Measurements from ENCODE around the gene ASCC3.

GRCh38 chr6:100891079-100891478 lies 9.9 kb upstream of the ASCC3 start:
- TF ChIP-seq CTCF (IDR thresholded peaks at IDR 0.05; ENCODE audit: low read length): no peak
- no peak for TF ChIP-seq EZH2 (IDR thresholded peaks at IDR 0.05; ENCODE audit: borderline replicate concordance, low read length)

Data from OCI-LY1 (cell line).